CD8-positive, alpha-beta memory T cell (primary cell): ENCODE results near the gene PGF. TPM values are rescaled to one million over a fixed set of nuclear protein-coding genes. Genes with fewer than 3 reads are reported as not detected.

Experiments
- CTCF ChIA-PET: fragments of 350-600 bp; sonication (Branson Sonifier 250); formaldehyde crosslinking; loops from one replicate; lab custom pipeline; 2021; ENCODE audit warnings: antibody characterized with exemption; lab: Charles Lee
- POLR2A ChIA-PET: fragments of 350-600 bp; sonication (Branson Sonifier 250); formaldehyde crosslinking; loops from one replicate; lab custom pipeline; 2021; ENCODE audit warnings: antibody characterized with exemption; lab: Charles Lee
- DNase-seq, 5 donors: peaks; one replicate each; pipeline versions ENCODE4 v3.0.0 to v3.0.0-alpha.2; 2020 to 2022; ENCODE audit warnings: mixed read lengths in 1 of 5
- H3K27ac ChIP-seq: one replicate; pipeline ENCODE4 v1.7.0; 2013; ENCODE audit warnings: low read depth, mild to moderate bottlenecking, low read length, moderate library complexity
- H3K27me3 ChIP-seq: 2 replicates; pipeline ENCODE4 v1.7.0; 2013; ENCODE audit warnings: low read length, mild to moderate bottlenecking; ENCODE audit not compliant: insufficient read depth, poor library complexity, severe bottlenecking
- H3K36me3 ChIP-seq: 2 replicates; pipeline ENCODE4 v1.7.0; 2013; ENCODE audit warnings: mild to moderate bottlenecking, low read length, moderate library complexity; ENCODE audit not compliant: insufficient read depth
- H3K4me1 ChIP-seq: 2 replicates; pipeline ENCODE4 v1.7.0; 2013; ENCODE audit warnings: mild to moderate bottlenecking, low read length, moderate library complexity; ENCODE audit not compliant: insufficient read depth
- H3K4me3 ChIP-seq: 2 replicates; pipeline ENCODE4 v1.7.0; 2013; ENCODE audit warnings: mild to moderate bottlenecking, low read length
- H3K9me3 ChIP-seq: 2 replicates; pipeline ENCODE4 v1.7.0; 2013; ENCODE audit warnings: mild to moderate bottlenecking, low read length
- H3K27ac Mint-ChIP-seq, 8 donors: one replicate each; pipeline ENCODE4 v1.8.0; 2020 to 2021; ENCODE audit warnings: mixed read lengths in 8 of 8, mild to moderate bottlenecking in 6 of 8, inconsistent platforms in 3 of 8, moderate library complexity in 3 of 8
- H3K27me3 Mint-ChIP-seq, 2 donors: one replicate each; pipeline ENCODE4 v1.8.0; 2020 to 2021; ENCODE audit warnings: mixed read lengths in 2 of 2, mild to moderate bottlenecking in 1 of 2, moderate library complexity in 1 of 2
- H3K36me3 Mint-ChIP-seq, 3 donors: one replicate each; pipeline ENCODE4 v1.8.0; 2020 to 2021; ENCODE audit warnings: mixed read lengths in 3 of 3, inconsistent platforms in 1 of 3, mild to moderate bottlenecking in 1 of 3
- H3K4me1 Mint-ChIP-seq, 3 donors: one replicate each; pipeline ENCODE4 v1.8.0; 2020 to 2021; ENCODE audit warnings: mixed read lengths in 3 of 3, inconsistent platforms in 1 of 3, mild to moderate bottlenecking in 1 of 3
- H3K4me3 Mint-ChIP-seq, 7 donors: one replicate each; pipeline ENCODE4 v1.8.0; 2020 to 2021; ENCODE audit warnings: mixed read lengths in 7 of 7, mild to moderate bottlenecking in 6 of 7, moderate library complexity in 4 of 7, inconsistent platforms in 2 of 7
- H3K9me3 Mint-ChIP-seq, 5 donors: one replicate each; pipeline ENCODE4 v1.8.0; 2020 to 2022; ENCODE audit warnings: mixed read lengths in 5 of 5, mild to moderate bottlenecking in 3 of 5, moderate library complexity in 2 of 5, inconsistent platforms in 1 of 5
- polyA plus RNA-seq: library from polyadenylated mRNA; unstranded; fragments of 300-500 nt; fragmentation: Illumina TruSeq; gene quantifications from one replicate; pipeline ENCODE4 v1.2.3, GENCODE V29; 2021
- total RNA-seq, 2 experiments: library from RNA; stranded (reverse); gene quantifications; one replicate each; pipeline ENCODE4 v1.2.3, GENCODE V29; 2021

The PGF gene
- total and polyA plus RNA-seq, 3 experiments from 2014 or later, result 0.29 TPM; not detected in 2

- POLR2A ChIA-PET, result no interaction called here
- no peaks in the 10 kb centered on the region for H3K36me3 Mint-ChIP-seq
- peak overlapping the region in 1 of 8 donors; percentile 74 for H3K27ac Mint-ChIP-seq
- Histone ChIP-seq H3K4me1 (peaks cover 8% of the 10 kb centered on the region), H3K27me3 (no peaks in the 10 kb centered on the region), H3K9me3 (no peaks in the 10 kb centered on the region), H3K4me3 (no peak overlapping the region), H3K27ac (no peak overlapping the region), H3K36me3 (no peaks in the 10 kb centered on the region)
- H3K27me3 Mint-ChIP-seq, result peaks cover 8 to 19% of the 10 kb centered on the region in 2 donors
- no peaks in the 10 kb centered on the region for H3K9me3 Mint-ChIP-seq
- DNase-seq, result no peak
- CTCF ChIA-PET, result interaction anchor here (0.9 to 3.3 kb wide), 6 partner anchors 11 to 140 kb away, joined by 3 to 19 read pairs (median 3); no protein-coding TSS in a partner anchor
- peaks cover 5 to 7% (median 7%) of the 10 kb centered on the region in 3 donors for H3K4me1 Mint-ChIP-seq
- H3K4me3 Mint-ChIP-seq, result no peak overlapping the region
Observed at GRCh38 chr14:74948228-74949175, 6.9 kb downstream of the PGF start.

- POLR2A ChIA-PET, result no interaction called here
Observed at GRCh38 chr14:74947353-74948227, 7.8 kb downstream of the PGF start.

GRCh38 chr14:74946659-74947281 lies 8.6 kb downstream of the PGF start:
- H3K27ac ChIP-seq, result no peak overlapping the region
- ChIA-PET POLR2A (no interaction called here), CTCF (interaction anchor here (0.9 to 3.3 kb wide), 12 partner anchors 12 to 174 kb away, joined by 3 to 19 read pairs (median 4); partner anchors contain the start of gene RPS6KL1)
- H3K27me3 ChIP-seq, result no peaks in the 10 kb centered on the region
- no peak for DNase-seq
- H3K36me3 ChIP-seq, result no peaks in the 10 kb centered on the region
- H3K27ac Mint-ChIP-seq, result peak overlapping the region in 1 of 8 donors; percentile 51
- H3K36me3 Mint-ChIP-seq, result no peaks in the 10 kb centered on the region
- H3K9me3 Mint-ChIP-seq, result no peaks in the 10 kb centered on the region
- peaks cover 4 to 10% of the 10 kb centered on the region in 2 donors for H3K27me3 Mint-ChIP-seq
- H3K4me3 Mint-ChIP-seq, result no peak overlapping the region
- peaks cover 24% of the 10 kb centered on the region for H3K4me1 ChIP-seq
- H3K4me3 ChIP-seq, result no peak overlapping the region
- H3K4me1 Mint-ChIP-seq, result peaks cover 14 to 22% (median 19%) of the 10 kb centered on the region in 3 donors
- H3K9me3 ChIP-seq, result no peaks in the 10 kb centered on the region

More at GRCh38 chr14:74947353-74948227, 7.8 kb downstream of the PGF start:
- Mint-ChIP-seq H3K4me1 (peaks cover 9 to 16% (median 13%) of the 10 kb centered on the region in 3 donors), H3K9me3 (no peaks in the 10 kb centered on the region), H3K36me3 (no peaks in the 10 kb centered on the region), H3K27me3 (peaks cover 4 to 13% of the 10 kb centered on the region in 2 donors), H3K4me3 (no peak overlapping the region), H3K27ac (peak overlapping the region in 1 of 8 donors; percentile 44)
- no peaks in the 10 kb centered on the region for H3K36me3 ChIP-seq
- H3K4me3 ChIP-seq, result no peak overlapping the region
- DNase-seq, result no peak
- H3K27ac ChIP-seq, result no peak overlapping the region
- no peaks in the 10 kb centered on the region for H3K9me3 ChIP-seq
- CTCF ChIA-PET, result interaction anchor here (0.9 to 3.3 kb wide), 7 partner anchors 12 to 143 kb away, joined by 3 to 19 read pairs (median 3); no protein-coding TSS in a partner anchor
- H3K27me3 ChIP-seq, result no peaks in the 10 kb centered on the region
- peaks cover 15% of the 10 kb centered on the region for H3K4me1 ChIP-seq

- Histone ChIP-seq H3K4me1 (peaks cover 31% of the 10 kb centered on the region), H3K4me3 (no peak overlapping the region), H3K27ac (no peak overlapping the region), H3K9me3 (no peaks in the 10 kb centered on the region), H3K36me3 (no peaks in the 10 kb centered on the region), H3K27me3 (no peaks in the 10 kb centered on the region)
- DNase-seq, result peak; percentile 55 to 81 (median 60)
- no peaks in the 10 kb centered on the region for H3K9me3 Mint-ChIP-seq
- peaks cover 21 to 30% (median 27%) of the 10 kb centered on the region in 3 donors for H3K4me1 Mint-ChIP-seq
- H3K27ac Mint-ChIP-seq, result peak overlapping the region in 6 of 8 donors; percentile 61 to 85 (median 73)
- peaks cover 2 to 6% of the 10 kb centered on the region in 2 donors for H3K27me3 Mint-ChIP-seq
- no peaks in the 10 kb centered on the region for H3K36me3 Mint-ChIP-seq
- POLR2A ChIA-PET, result no interaction called here
- CTCF ChIA-PET, result interaction anchor here (0.9 to 3.3 kb wide), 15 partner anchors 8 to 174 kb away, joined by 3 to 19 read pairs (median 5); partner anchors contain the start of gene RPS6KL1
- H3K4me3 Mint-ChIP-seq, result peak overlapping the region in 5 of 7 donors; percentile 33 to 72 (median 49)
Observed at GRCh38 chr14:74945852-74946658, 9.3 kb downstream of the PGF start.

GRCh38 chr14:74945261-74945851 lies 10.0 kb downstream of the PGF start:
- no peaks in the 10 kb centered on the region for H3K36me3 Mint-ChIP-seq
- no peaks in the 10 kb centered on the region for H3K9me3 ChIP-seq
- H3K4me1 ChIP-seq, result peaks cover 33% of the 10 kb centered on the region
- peak in 1 of 5 donors; percentile 22 for DNase-seq
- H3K36me3 ChIP-seq, result no peaks in the 10 kb centered on the region
- no peaks in the 10 kb centered on the region for H3K27me3 ChIP-seq
- ChIA-PET CTCF (interaction anchor here (0.7 to 3.2 kb wide), 14 partner anchors 9 to 175 kb away, joined by 3 to 17 read pairs (median 4); partner anchors contain the start of gene RPS6KL1), POLR2A (no interaction called here)
- H3K9me3 Mint-ChIP-seq, result no peaks in the 10 kb centered on the region
- H3K27me3 Mint-ChIP-seq, result peaks cover 2 to 6% of the 10 kb centered on the region in 2 donors
- H3K4me3 ChIP-seq, result no peak overlapping the region
- H3K27ac ChIP-seq, result no peak overlapping the region
- H3K4me1 Mint-ChIP-seq, result peaks cover 24 to 32% (median 30%) of the 10 kb centered on the region in 3 donors
- no peak overlapping the region for H3K4me3 Mint-ChIP-seq
- peak overlapping the region in 1 of 8 donors; percentile 8 for H3K27ac Mint-ChIP-seq

- H3K27me3 ChIP-seq, result no peaks in the 10 kb centered on the region
- peaks cover 38% of the 10 kb centered on the region for H3K4me1 ChIP-seq
- ChIA-PET POLR2A (interaction anchor here (1.1 kb wide), 1 partner anchor 61 kb away, joined by 3 read pairs; no protein-coding TSS in a partner anchor), CTCF (interaction anchor here (0.9 to 2.3 kb wide), 4 partner anchors 82 to 145 kb away, joined by 3 to 9 read pairs (median 3); partner anchors contain the start of gene ACYP1)
- no peak overlapping the region for H3K27ac ChIP-seq
- H3K4me3 ChIP-seq, result no peak overlapping the region
- peaks cover 0 to 2% of the 10 kb centered on the region in 2 donors for H3K27me3 Mint-ChIP-seq
- peaks cover 0 to 2% (median 0%) of the 10 kb centered on the region in 3 donors for H3K36me3 Mint-ChIP-seq
- H3K4me3 Mint-ChIP-seq, result peak overlapping the region in 4 of 7 donors; percentile 19 to 75 (median 54)
- peak overlapping the region in 6 of 8 donors; percentile 17 to 88 (median 66) for H3K27ac Mint-ChIP-seq
- DNase-seq, result no peak
- no peaks in the 10 kb centered on the region for H3K9me3 Mint-ChIP-seq
- H3K36me3 ChIP-seq, result no peaks in the 10 kb centered on the region
- H3K4me1 Mint-ChIP-seq, result peaks cover 28 to 38% (median 37%) of the 10 kb centered on the region in 3 donors
- no peaks in the 10 kb centered on the region for H3K9me3 ChIP-seq
Observed at GRCh38 chr14:74942608-74943007, 12.8 kb downstream of the PGF start.
